Fibroblast of gingiva (primary cell): Measurements from ENCODE around the gene SF3B2.
A peak's percentile ranks its signal among the peaks of the same experiment; 100 is the strongest.
"Not testable (repeated sequence)": the region's sequence is repeated elsewhere in the genome, so short reads cannot be mapped to it uniquely, and the experiment has no call there.

Experiments
- DNase-seq: peaks from one replicate; pipeline ENCODE4 v3.0.0-alpha.2; 2011; ENCODE audit warnings: low read depth

SF3B2 gene

GRCh38 chr11:66106786-66107599 is 54.8 kb downstream of the SF3B2 start:
- no peak for DNase-seq

DNA sequence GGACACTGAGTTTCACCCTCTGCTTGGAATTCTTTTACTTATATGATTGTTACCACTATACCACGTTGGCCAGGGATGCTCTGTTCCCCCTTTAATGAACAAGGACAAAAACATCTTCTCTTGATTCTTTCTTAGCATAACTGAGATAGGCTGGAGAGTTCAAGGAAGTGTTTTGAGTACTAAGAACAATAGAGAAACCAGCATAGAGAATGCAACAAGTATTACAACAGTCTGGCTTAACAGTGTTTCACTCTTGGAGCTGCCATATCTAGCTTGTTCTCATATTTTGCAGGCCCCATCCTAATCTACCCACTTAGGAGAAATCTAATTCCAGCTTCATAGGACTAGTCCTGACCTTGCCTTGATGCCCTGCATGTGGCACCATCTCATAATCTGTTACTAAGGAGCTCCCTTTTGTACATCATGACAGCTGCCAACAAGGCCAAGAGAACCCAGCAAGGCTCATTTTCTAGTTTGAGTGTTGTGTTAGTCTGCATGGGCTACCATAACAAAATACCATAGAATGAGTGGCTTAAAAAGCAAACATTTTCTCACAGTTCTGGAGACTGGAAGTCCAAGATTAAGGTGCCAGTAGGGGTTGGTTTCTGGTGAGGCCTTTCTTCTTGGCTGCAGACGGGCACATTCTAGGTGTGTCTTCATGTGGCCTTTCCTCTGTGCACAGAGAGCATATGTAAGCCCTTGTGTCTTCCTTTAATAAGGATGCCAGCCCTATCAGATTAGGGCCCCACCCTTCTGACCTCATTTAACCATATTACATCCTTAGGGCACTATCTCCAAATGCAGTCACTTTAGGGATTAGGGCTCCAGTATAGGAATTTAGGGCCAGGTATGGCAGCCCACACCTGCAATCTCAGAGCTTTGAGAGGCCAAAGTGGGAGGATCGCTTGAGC is 55.7 kb downstream of the SF3B2 start:
- no peak for DNase-seq

DNA sequence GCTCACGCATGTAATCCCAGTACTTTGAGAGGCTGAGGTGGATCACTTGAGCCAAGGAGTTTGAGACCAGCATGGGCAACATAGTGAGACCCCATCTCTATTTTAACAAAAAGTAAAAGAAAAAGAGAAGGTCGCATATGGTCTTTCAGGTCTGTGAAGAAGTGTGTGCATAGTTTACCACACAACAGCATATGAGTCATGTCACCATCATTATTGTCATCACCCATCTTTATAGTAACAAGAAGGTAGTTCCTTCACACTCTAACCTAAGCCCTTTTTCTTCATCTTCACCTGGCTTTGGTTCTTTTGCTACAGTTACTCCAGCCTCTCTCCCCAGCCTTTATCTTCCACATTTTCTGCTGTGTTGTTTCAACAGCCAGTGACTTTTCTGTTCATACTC is 57.1 kb downstream of the SF3B2 start:
- no peak for DNase-seq

GRCh38 chr11:66111158-66111557 is 59.0 kb downstream of the SF3B2 start:
- no peak for DNase-seq

DNA sequence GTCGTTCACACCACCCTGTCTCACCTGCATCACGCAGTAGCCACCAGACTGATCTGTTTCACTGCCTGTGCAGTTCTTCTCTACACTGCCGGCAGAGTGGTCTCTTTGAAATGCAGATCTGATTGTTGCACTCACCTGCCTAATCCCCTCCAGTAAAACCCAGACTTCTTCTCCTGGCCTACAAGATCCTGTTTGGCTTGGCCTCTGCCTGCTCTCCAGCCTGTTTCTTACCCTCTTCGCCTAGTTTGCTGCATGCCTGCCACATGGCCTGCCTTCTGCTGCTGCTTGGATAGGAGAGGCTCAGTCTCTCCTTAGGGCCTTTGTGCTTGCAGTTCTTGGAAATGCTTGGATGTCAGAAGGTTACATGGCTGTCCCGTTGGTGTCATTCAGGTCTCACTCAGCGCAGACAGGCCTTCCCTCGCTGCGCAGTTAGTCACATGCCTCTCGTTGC is 59.9 kb downstream of the SF3B2 start:
- no peak for DNase-seq

DNA sequence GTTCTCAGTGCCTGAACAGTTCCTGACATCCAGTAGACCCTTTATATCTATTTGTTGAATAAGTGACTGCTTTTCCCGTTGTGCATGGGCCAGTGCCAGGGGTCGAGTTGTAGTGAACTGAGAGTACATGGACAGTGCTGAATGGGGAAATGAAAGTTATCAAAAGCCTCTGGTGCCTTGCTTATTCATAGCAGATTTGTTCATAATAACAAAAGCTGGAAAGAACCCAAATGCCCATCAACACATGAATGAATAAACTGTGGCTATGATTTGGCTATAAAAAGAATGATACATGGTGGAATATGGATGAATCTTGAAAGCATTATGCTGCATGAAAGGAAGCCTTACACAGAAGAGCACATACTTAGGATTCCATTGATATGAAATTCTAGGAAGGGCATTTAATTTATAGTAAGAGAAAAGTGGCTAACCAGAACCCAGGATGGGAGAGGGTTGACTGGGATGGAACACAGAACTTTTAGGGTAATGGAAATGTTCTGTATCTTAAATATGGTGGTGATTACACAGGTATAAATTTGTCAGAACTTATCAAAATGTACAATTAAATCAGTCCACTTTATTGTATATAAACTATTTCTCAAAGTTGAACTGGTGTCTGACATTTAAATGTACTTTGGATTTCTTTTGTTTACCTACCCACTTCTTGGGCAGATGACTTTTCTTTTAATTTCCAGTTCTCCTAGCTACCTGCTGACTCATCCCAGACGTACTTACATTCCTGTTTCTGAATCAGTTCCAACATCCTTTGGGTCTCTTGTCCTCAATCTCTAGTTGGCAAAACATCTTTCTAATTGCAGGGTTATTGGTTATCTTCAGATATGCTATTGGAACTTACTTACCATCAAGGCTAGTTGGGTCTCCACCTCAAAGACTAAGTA is 60.7 kb downstream of the SF3B2 start:
- DNase-seq: peak; percentile 75

DNA sequence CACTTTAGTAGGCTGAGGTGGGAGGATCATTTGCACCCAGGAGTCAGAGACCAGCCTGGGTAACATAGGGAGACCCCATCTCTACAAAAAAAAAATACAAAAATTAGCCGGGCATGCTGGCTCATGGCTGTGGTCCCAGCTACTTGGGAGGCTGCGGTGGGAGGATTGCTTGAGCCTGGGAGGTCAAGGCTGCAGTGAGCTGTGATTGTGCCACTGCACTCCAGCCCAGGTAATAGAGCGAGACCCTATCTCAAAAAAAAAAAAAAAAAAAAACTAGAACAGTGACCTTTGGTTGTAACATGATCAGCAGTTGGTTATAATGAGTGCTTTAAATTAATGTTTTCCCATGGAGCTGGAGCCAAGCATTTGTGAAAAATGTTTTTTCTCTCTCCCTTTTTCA is 62.8 kb downstream of the SF3B2 start:
- not testable (repeated sequence) for DNase-seq

- DNase-seq: no peak
These were observed 63.6 kb downstream of the SF3B2 start for GRCh38 chr11:66115638-66116301.

DNA sequence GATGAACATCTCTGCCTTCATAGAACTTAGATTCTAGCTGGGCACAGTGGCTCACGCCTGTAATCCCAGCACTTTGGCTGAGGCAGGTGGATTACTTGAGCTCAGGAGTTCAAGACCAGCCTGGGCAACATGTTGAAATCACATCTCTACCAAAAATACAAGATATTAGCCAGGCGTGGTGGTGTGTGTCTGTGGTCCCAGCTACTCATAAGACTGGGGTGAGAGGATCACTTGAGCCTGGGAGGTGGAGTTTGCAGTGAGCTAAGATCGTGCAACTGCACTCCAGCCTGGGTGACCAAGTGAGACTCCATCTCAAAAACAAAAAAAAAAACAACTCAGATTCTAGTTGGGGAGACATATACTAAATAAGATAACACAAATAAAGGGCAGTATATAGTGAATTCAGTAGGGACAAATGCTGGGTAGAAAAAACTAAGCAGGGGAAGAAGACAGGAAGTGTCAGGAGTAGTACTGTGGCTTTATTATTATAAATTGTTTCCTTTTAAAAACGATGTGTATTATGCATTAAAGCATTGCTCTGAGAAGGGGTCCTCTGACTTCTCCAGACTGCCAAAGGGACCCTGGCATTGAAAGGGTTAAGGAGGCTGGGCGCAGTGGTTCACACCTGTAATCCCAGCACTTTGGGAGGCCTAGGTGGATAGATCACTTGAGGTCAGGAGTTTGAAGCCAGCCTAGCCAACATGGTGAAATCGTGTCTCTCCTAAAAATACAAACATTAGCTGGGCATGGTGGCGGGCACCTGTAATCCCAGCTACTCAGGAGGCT is 64.6 kb downstream of the SF3B2 start:
- DNase-seq: no peak

DNA sequence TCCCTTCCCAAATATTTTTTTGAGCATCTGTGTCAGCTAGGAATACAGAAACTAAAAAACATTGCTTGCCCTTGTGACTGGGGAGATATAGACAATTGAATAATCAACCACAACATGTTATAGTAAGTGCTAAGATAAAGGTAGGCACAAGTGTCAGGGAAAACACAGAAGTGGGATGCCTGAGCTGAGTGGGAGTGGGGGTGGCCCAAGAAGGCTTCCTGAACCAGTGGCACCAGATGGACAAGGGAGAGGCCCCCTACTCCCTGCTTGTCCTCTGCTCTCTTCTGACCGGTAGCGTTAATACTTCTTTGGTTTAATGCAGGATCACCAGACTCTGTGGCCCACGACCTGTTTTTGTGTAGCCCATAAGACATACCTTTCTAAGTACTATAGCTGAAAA is 66.7 kb downstream of the SF3B2 start:
- no peak for DNase-seq
